ENCODE results near the gene F11. TPM values are rescaled to one million over a fixed set of nuclear protein-coding genes. Genes with fewer than 3 reads are reported as not detected.
"Not testable (repeated sequence)": the region's sequence is repeated elsewhere in the genome, so short reads cannot be mapped to it uniquely, and the experiment has no call there.

The F11 gene
- total and polyA plus RNA-seq, 10 donors = 0.20 to 2.2 TPM; not detected in 8

DNA sequence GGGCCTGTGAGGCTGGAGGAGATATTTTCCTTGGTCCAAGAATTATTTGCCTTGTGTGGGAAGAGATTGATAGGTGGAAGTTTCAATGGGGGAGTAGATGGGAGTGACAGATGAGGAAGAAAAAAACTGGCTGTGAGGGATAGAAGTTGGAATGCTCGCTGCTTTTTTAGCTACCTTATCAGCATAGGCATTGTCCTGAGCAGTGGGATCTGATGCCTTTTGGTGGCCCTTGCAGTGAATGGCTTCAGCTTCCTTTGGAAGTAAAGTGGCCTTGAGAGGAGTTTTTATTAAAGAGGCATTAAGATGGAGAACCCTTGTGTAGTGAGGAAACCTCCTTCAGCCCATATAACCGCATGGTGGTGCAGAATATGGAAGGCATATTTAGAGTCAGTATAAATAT, 22.7 kb upstream of the F11 start:
- Histone ChIP-seq H3K9me3 (peaks cover 0 to 19% (median 8%) of the 10 kb centered on the region in 8 donors), H3K27ac (no peak overlapping the region), H3K4me1 (no peaks in the 10 kb centered on the region), H3K4me3 (no peak overlapping the region), H3K36me3 (no peaks in the 10 kb centered on the region), H3K27me3 (replicated peaks in 1 of 7) (no peaks in the 10 kb centered on the region)
- 74 to 87% (median 80%) methylated on average over 2 of the region's 2 CpGs for WGBS, 5 donors
- DNase-seq = no peak
- TF ChIP-seq POLR2AphosphoS5 (IDR thresholded peaks at IDR 0.05) = no peak
- no peak for TF ChIP-seq POLR2A (IDR thresholded peaks at IDR 0.05)
- TF ChIP-seq, protein P1, sequence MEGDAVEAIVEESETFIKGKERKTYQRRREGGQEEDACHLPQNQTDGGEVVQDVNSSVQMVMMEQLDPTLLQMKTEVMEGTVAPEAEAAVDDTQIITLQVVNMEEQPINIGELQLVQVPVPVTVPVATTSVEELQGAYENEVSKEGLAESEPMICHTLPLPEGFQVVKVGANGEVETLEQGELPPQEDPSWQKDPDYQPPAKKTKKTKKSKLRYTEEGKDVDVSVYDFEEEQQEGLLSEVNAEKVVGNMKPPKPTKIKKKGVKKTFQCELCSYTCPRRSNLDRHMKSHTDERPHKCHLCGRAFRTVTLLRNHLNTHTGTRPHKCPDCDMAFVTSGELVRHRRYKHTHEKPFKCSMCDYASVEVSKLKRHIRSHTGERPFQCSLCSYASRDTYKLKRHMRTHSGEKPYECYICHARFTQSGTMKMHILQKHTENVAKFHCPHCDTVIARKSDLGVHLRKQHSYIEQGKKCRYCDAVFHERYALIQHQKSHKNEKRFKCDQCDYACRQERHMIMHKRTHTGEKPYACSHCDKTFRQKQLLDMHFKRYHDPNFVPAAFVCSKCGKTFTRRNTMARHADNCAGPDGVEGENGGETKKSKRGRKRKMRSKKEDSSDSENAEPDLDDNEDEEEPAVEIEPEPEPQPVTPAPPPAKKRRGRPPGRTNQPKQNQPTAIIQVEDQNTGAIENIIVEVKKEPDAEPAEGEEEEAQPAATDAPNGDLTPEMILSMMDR (IDR thresholded peaks at IDR 0.05 in 8 of 11, conservative IDR thresholded peaks at IDR 0.05 in 3 of 11) = no peak
- intact Hi-C loops (cut with DNase I; ENCODE audit: low total_unique reads) = no loop called here

DNA sequence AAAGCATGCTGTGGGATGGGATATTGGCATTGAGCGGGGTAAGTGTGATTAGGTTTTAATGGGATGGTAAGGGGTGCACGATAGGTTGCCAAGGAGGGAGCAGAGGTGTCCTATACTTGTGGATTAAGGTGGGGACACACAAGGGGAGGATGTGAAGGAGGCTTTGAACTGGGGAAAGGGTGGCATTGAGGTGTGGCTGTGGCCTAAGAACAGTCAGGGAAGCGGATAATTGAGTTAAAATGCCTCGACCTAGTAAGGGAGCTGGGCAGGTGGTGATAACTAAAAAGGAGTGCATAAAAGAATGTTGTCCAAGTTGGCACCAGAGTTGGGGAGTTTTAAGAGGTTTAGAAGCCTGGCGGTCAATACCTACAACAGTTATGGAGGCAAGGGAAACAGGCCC, 21.2 kb upstream of the F11 start:
- Histone ChIP-seq H3K27ac (no peak overlapping the region), H3K9me3 (peaks cover 0 to 19% (median 8%) of the 10 kb centered on the region in 8 donors), H3K36me3 (no peaks in the 10 kb centered on the region), H3K4me3 (no peak overlapping the region), H3K4me1 (no peaks in the 10 kb centered on the region), H3K27me3 (replicated peaks in 1 of 7) (no peaks in the 10 kb centered on the region)
- no peak for DNase-seq
- no peak for TF ChIP-seq POLR2AphosphoS5 (IDR thresholded peaks at IDR 0.05)
- TF ChIP-seq POLR2A (IDR thresholded peaks at IDR 0.05) = no peak
- 76 to 92% (median 79%) methylated on average over 5 of the region's 5 CpGs for WGBS, 5 donors
- intact Hi-C loops (cut with DNase I; ENCODE audit: low total_unique reads) = no loop called here

DNA sequence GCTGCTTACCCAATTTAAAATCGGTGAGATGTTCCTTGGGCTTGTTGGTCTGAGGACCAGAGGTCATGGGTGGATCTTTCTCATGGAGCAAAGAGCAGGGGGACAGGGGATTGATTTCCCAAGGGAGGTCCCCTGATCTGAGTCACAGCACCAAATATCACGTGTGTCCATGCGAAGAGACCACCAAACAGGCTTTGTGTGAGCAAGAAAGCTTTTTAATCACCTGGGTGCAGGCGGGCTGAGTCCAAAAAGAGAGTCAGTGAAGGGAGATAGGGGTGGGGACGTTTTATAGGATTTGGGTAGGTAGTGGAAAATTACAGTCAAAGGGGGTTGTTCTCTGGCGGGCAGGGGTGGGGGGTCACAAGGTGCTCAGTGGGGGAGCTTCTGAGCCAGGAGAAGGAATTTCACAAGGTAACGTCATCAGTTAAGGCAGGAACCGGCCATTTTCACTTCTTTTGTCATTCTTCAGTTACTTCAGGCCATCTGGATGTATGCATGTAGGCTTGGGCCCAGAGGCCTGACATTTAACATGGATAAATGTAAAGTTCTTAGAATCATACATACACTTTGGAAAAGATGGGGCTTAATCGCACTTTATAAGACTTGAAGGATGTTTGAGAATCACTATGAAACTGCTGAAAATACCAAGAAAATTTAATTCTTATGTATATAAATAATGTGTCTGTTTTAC, 18.8 kb upstream of the F11 start:
- H3K4me1 ChIP-seq; H3K27ac ChIP-seq; DNase-seq; H3K4me3 ChIP-seq; H3K36me3 ChIP-seq; intact Hi-C loops (cut with DNase I; ENCODE audit: low total_unique reads); H3K27me3 ChIP-seq (replicated peaks in 1 of 7): not testable (repeated sequence)
- 82 to 90% (median 87%) methylated on average over 9 of the region's 9 CpGs for WGBS, 5 donors
- peaks cover 0 to 19% (median 8%) of the 10 kb centered on the region in 8 donors for H3K9me3 ChIP-seq

DNA sequence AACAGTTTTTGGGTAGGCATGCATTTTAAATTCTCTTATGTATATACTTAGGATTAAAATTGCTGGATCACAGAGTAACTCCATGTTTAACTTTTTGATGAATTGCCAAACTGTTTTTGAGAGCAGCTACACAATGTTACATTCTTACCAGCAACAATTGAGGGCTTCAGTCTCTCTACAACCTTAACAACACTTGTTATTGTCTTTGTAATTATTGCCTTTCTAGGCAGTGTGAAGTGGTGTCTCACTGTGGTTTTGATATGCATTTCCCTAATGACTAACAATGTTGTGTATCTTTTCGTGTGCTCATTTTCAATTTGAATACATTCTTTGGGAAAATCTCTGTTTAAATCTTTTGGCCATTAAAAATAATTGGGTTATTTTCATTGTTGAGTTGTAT, 17.3 kb upstream of the F11 start:
- no peak overlapping the region for H3K4me3 ChIP-seq
- H3K4me1 ChIP-seq = no peaks in the 10 kb centered on the region
- DNase-seq = no peak
- H3K27me3 ChIP-seq (replicated peaks in 1 of 7) = no peaks in the 10 kb centered on the region
- intact Hi-C loops (cut with DNase I; ENCODE audit: low total_unique reads) = no loop called here
- H3K27ac ChIP-seq = no peak overlapping the region
- no peak for TF ChIP-seq POLR2AphosphoS5 (IDR thresholded peaks at IDR 0.05)
- peaks cover 0 to 7% (median 3%) of the 10 kb centered on the region in 6 donors for H3K36me3 ChIP-seq
- WGBS, 5 donors = 52 to 77% (median 58%) methylated on average over 1 of the region's 1 CpG
- peaks cover 0 to 19% (median 8%) of the 10 kb centered on the region in 8 donors for H3K9me3 ChIP-seq

DNA sequence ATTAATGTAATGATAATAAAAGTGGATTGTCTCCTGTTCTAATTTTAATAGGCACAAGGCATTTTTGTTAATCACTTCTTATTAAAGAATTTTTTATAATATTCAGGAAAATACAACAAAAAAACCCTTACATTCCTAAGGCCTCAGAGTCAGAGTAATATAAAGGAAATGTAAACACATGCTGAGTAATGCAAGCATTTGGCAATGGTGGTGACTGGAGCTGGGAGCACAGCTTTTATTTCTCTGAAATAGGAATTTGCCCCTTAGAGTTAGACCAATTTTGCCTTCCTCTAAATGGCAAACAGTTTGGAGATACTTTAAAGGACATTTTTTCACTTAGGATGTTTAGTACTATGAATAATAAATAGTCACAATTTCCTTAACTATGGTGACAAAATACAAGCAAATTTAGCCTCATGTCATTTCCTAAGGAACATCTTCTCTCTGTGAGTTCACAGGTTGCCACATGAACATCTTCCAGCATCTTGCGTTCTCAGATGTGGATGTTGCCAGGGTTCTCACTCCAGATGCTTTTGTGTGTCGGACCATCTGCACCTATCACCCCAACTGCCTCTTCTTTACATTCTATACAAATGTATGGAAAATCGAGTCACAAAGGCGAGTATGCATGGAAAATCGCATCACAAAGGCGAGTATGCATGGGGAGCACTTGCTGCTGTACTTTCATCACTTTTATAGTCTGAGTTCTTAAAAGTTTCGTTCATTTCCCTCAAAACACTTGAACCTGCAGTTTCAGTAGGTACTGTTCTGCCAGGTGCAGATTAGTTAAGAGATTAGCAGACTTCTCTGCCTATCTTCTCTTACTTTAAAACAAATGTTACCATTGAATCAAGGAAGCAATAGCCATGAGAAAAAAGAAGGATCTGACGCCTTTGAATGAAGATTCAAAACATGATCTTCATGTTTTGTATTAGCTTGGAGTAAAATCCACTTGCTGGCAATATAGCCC, 15.9 kb upstream of the F11 start:
- Histone ChIP-seq H3K4me1 (no peaks in the 10 kb centered on the region), H3K9me3 (peaks cover 0 to 9% (median 3%) of the 10 kb centered on the region in 8 donors), H3K27me3 (replicated peaks in 1 of 7) (no peaks in the 10 kb centered on the region), H3K36me3 (peaks cover 0 to 7% (median 3%) of the 10 kb centered on the region in 6 donors), H3K4me3 (no peak overlapping the region), H3K27ac (no peak overlapping the region)
- intact Hi-C loops (cut with DNase I; ENCODE audit: low total_unique reads) = no loop called here
- WGBS, 5 donors = 55 to 77% (median 62%) methylated on average over 8 of the region's 8 CpGs
- TF ChIP-seq, protein P1 (IDR thresholded peaks at IDR 0.05 in 8 of 11, conservative IDR thresholded peaks at IDR 0.05 in 3 of 11) = no peak
- TF ChIP-seq POLR2A (IDR thresholded peaks at IDR 0.05) (no peak), POLR2AphosphoS5 (IDR thresholded peaks at IDR 0.05) (no peak)
- no peak for DNase-seq
